Activated CD4-positive, CD25-positive, alpha-beta regulatory T cell treated with anti-CD3 and anti-CD28 coated beads, Interleukin-2, amount 50 U/mL, for 16 hours (primary cell): ENCODE results near the gene NUP214.
"Not testable (repeated sequence)": the region's sequence is repeated elsewhere in the genome, so short reads cannot be mapped to it uniquely, and the experiment has no call there.

Experiments
- DNase-seq: peaks from one replicate; pipeline ENCODE4 v3.0.0-alpha.2; 2020; ENCODE audit warnings: low read depth, low spot score

The NUP214 gene

DNA sequence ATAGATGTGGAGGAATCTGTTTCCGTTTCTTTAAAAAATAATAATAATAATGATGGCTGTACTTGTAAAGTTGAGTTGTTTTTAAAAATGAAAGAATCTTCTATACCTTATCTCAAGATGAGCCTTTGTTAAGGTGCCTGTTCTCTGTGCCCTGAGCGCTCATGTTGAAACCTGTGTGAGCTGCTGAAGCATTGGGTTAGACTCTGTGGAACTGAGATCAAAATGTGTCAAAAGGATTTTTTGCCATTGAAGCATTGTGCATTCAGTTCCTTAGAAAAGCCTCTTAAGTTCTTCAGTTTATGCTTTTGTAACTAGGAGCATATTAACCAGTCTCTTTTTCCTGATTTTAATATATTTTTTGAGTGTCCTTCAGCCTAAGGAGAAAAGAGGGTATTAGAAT lies 67.7 kb downstream of the NUP214 start:
- no peak for DNase-seq

GRCh38 chr9:131194762-131195161 lies 69.4 kb downstream of the NUP214 start:
- DNase-seq, result no peak

- DNase-seq, result no peak
These were observed 72.0 kb downstream of the NUP214 start for GRCh38 chr9:131197160-131197911.

- DNase-seq, result no peak
These were observed 72.8 kb downstream of the NUP214 start for GRCh38 chr9:131198041-131198715.

GRCh38 chr9:131201856-131202255 lies 76.5 kb downstream of the NUP214 start:
- DNase-seq, result no peak

GRCh38 chr9:131203431-131204218 lies 78.2 kb downstream of the NUP214 start:
- no peak for DNase-seq

- no peak for DNase-seq
These were observed 78.9 kb downstream of the NUP214 start for GRCh38 chr9:131204285-131204684.

- no peak for DNase-seq
These were observed 81.1 kb downstream of the NUP214 start for GRCh38 chr9:131206495-131206894.

GRCh38 chr9:131211920-131212319 lies 86.5 kb downstream of the NUP214 start:
- not testable (repeated sequence) for DNase-seq

DNA sequence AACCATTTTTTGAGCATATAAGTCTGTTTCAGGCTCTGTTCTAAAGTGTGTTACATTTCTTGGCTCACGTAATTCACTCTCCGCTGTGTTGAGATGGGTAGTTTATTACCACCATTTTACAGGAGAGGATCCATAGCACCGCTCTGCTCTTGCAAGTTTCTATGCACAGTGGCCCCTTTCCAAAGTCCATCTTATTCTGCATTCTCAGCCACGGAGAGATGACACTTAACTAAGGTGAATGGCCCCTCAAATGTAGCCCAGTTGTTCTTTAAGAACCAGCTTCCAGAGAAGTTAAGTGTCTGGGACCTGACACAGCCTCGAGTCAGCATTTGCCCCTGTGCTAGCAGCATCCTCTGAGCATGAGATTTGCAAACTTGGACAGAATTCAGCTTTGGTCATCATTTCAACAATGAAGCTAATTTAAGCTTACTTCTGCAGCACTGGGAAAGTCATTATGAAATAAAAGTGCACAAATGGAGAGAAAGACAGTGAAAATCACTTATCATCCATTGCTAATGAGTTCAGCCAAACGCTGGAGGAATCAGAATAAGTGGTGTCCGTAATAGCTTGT lies 89.0 kb downstream of the NUP214 start:
- DNase-seq, result no peak

DNA sequence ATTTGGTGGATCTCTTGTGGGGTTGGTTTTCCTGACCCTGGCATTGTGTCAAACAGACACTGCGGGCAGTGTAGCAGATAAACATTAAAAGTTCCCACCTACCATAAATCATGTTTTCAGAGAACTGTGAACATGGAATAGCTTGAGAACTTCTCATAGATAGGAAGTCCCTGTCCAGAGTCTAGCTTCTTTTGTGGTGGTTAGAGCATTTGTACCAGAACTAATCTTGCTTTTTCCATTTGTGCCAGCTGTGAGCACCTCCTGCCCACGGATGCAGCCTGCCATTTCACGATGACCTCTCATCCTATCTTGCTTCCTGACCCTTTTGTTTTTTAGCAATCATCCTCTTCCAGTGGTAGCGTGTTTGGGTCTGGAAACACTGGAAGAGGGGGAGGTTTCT lies 89.5 kb downstream of the NUP214 start:
- DNase-seq, result no peak

- no peak for DNase-seq
These were observed 91.4 kb downstream of the NUP214 start for GRCh38 chr9:131216806-131217205.

GRCh38 chr9:131217331-131218031 lies 92.1 kb downstream of the NUP214 start:
- no peak for DNase-seq

- DNase-seq, result no peak
These were observed 93.0 kb downstream of the NUP214 start for GRCh38 chr9:131218370-131218769.

DNA sequence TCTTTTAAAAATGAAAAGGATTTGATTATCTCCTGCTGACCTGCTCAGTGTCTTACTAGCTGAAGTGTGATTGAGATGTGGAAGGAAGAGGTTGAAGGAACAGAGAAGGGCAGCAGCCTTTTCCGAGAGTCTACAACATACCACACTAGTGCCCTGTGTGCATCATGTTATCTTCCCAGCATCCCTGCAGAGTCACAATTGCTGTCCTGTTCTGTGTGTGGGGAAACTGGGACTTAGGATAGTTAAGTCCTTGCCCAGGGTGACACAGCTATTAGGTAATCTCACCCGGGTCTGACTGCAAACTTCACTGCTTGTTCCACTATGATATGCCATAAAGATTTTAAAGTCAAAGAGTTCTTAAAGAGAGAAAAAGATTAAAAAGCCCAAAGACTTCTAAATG lies 95.1 kb downstream of the NUP214 start:
- DNase-seq, result no peak

GRCh38 chr9:131222460-131222859 lies 97.1 kb downstream of the NUP214 start:
- no peak for DNase-seq

DNA sequence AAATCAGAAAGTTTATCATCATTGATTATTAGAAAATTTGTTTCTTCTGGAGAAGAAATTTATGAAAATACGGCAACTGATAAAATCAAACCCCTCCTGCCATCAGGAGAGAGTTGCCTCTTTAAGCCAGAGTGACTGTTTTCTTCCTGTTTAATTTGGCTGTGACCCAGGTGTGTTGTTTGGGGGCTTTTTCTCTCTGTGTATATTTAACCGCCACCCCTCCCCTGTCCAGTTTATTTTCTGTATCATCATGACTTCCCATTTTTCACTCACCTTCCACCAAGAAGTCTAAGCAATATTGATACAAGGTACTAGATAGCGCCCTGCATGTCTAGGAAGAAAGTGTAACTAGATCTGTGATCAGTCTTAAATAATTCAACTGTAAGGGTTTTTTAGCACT lies 100.8 kb downstream of the NUP214 start:
- no peak for DNase-seq

DNA sequence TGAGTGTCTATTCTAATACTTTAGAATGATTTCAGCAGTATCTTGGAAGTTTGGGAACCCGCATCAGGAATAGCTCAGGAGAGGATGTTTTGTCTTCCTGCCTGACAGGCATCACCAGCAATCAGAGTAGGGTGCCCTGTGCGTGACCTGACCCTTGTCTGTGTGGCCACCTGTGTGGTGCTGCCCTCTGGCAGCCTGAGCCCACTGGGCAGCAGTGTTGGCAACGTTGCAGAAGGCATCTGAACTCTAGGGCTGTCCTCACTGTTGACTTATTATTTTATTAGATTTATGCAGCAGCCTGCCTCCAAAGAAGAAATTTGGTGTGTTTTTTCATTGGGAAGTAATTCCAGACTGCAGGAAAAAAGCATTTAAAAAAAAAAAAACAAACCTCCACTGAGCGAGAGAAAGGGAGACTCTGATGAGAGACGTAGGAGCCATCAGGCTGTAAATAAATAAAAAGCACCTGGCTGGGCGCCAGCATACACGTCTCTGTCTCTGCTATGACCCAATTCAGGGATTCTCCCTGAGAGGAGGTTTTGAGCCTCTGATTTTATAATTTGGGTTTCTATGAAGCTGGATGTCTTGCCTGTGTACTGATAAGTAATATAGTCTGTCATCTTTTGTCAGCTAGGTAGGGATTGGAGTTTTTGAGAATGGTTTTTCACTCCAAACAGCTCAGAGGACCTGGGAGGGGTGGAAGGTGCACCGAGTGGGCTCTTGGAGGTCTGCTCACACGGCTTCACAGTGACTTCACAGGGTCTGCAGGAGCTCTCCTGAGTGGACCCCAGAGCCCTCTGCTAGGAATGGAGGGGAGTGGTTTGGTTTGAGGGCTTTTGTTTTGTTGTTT lies 101.9 kb downstream of the NUP214 start:
- no peak for DNase-seq

GRCh38 chr9:131227959-131228460 lies 102.6 kb downstream of the NUP214 start:
- no peak for DNase-seq

DNA sequence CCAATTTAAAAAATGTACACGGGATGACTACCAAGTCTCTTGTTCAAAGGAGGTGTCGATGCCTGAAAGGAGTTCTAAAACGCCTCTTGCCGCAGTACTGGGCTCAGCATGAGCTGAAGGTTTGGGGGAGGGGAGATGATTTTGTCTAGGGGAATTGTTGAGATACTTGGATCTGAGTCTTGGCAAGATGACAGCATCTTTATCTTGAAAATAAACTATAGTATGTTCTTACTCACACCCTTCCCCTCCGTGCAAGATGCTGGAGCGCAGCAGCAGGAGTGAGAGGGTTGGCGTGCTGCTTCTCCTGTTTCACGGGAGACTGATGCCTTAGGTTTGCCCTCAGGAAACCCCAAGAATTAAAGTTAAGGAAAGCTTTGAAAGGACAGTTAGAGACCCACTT lies 103.6 kb downstream of the NUP214 start:
- no peak for DNase-seq
